LoVo (cell line): ENCODE results near the gene FOXD2.
A peak's percentile ranks its signal among the peaks of the same experiment; 100 is the strongest.

ENCODE experiments used
- DNase-seq: peaks from one replicate; pipeline ENCODE4 v3.0.0-alpha.2; 2016; ENCODE audit warnings: low spot score

FOXD2 gene

GRCh38 chr1:47417170-47418044, 20.4 kb upstream of the FOXD2 start:
- DNase-seq, result no peak

DNA sequence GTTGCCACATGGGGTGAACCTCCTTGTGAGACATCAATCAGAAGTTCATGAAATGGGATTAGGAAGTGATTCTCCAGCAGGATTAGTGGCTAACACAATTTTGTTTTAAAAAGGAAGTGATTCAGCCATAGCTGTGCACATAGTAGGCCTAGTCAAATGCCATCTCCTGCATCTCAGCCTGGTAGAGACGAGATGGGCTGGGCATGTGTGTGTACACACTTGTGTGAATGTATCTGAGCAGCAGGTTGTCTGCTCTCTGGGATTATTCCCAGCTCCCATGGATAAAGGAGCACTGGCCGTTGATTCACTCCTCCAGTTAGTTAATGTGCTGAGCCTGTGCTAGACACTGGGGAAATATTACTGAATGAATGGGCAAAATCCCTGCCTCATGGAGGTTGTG, 19.7 kb upstream of the FOXD2 start:
- DNase-seq, result no peak

GRCh38 chr1:47418681-47419325, 19.0 kb upstream of the FOXD2 start:
- no peak for DNase-seq

GRCh38 chr1:47420547-47420946, 17.3 kb upstream of the FOXD2 start:
- DNase-seq, result no peak

- DNase-seq, result no peak
These were observed 14.0 kb upstream of the FOXD2 start for GRCh38 chr1:47423872-47424271.

- peak; percentile 31 for DNase-seq
These were observed 13.4 kb upstream of the FOXD2 start for GRCh38 chr1:47424336-47424982.

DNA sequence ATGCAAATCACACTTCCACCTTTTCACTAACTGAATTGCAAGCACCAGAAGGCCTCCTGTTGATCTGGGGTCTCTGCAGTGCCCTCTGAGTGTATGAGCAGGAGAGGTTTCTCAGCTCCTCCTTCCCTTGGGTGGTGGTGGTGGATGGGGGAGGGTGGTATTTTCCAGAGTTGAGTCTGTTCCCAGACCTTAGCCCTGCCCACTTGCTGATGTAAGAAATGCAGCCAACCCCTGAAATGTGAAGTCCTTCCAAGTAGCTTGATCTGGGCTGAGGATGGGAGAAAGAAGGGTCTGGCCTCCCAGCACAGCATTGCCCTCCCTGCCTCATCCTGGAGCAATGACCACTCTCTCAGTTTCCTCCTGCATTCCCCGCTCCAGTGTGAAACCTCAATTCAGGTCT, 6.3 kb upstream of the FOXD2 start:
- DNase-seq, result no peak

DNA sequence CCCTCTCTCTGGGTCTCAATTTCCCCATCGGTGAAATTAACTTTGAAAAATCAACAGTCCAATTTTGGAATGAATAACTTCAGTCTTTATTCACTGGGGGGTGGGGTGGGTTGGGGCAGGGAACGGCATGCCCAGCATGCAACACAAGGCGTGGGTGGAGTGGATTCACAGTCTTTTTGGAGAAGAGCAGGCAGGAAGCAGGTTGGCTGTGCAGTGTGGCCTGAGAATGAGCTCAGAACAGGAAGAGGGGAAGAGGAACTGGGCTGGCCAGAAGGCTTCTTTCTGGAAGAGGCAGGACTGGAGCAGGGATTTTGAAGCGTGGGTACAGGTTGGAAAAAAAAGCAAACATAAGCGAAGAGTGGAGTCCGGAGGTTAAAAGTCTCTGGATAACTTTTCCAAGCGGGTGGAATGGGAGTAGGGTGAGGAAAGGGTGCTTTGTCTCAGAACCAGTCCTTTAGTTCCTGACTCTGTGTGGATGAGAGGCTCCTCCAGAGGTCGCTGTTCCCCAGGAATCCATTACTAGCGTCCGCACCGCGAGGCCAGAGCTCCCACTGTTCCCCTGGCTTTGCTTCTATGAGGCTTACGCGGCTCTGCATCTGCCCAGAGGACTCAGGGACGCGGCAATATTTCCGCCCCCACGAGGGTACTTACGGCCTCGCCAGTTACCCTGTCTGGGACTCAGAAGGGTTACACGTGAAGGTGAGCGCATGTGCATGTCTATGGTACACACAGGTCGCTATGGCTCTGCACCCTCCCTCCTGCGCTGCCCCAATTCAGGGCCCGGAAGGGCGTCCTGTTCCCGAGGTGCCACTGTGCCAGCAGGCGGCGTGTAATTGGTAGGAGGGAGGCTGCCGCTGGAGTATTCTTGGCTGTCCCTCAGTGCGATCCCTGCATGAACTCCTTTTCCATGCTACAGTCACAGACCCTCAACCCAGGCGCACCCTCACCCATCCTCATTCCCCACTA, 5.5 kb upstream of the FOXD2 start:
- DNase-seq, result no peak

GRCh38 chr1:47433037-47433421, 4.8 kb upstream of the FOXD2 start:
- DNase-seq, result no peak

- no peak for DNase-seq
These were observed 4.3 kb upstream of the FOXD2 start for GRCh38 chr1:47433477-47434050.

DNA sequence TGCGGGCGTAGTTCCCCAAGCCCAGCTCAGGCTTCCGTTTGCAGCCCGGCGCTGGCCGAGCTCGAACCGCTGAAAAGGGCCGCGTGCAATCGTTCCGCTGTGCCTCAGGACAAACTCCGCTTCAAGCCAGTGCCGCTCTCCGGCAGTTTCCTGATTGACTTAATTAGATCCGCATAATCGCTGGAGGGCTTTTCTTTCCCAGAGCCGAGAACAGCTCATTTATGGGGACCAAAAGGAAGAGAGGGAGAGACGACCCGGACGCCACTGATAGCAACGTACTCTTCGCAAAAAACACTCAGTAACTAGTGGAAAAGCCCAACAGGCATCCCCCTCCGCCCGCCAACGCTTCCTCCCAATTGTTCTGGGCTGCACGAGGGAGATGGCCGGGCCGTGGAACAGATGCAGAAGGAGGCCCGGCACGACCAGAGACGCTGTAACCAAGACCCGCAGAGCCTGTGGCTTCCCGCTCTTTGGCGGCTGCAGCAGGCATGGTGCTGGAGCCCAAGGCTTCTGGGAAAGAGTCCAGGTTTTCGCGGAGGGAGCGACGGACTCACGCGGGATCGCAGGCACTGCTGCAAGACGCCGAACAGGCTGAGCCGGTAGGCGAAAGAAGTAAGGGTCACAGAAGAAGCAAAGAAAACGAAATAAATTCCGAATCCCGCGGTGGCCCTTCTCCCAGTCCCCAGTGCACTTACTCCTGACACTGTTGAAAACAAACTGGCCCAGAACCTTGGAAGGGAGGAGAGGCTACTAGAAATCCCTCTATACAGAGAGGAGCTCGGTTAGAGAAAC, 3.6 kb upstream of the FOXD2 start:
- no peak for DNase-seq

- no peak for DNase-seq
These were observed 2.1 kb upstream of the FOXD2 start for GRCh38 chr1:47435506-47436303.

- peak; percentile 82 for DNase-seq
These were observed 1.4 kb upstream of the FOXD2 start for GRCh38 chr1:47436304-47436978.

GRCh38 chr1:47436979-47437446, 831 bp upstream of the FOXD2 start:
- peak; percentile 28 for DNase-seq

GRCh38 chr1:47438165-47439016, 547 bp downstream of the FOXD2 start:
- DNase-seq, result no peak

DNA sequence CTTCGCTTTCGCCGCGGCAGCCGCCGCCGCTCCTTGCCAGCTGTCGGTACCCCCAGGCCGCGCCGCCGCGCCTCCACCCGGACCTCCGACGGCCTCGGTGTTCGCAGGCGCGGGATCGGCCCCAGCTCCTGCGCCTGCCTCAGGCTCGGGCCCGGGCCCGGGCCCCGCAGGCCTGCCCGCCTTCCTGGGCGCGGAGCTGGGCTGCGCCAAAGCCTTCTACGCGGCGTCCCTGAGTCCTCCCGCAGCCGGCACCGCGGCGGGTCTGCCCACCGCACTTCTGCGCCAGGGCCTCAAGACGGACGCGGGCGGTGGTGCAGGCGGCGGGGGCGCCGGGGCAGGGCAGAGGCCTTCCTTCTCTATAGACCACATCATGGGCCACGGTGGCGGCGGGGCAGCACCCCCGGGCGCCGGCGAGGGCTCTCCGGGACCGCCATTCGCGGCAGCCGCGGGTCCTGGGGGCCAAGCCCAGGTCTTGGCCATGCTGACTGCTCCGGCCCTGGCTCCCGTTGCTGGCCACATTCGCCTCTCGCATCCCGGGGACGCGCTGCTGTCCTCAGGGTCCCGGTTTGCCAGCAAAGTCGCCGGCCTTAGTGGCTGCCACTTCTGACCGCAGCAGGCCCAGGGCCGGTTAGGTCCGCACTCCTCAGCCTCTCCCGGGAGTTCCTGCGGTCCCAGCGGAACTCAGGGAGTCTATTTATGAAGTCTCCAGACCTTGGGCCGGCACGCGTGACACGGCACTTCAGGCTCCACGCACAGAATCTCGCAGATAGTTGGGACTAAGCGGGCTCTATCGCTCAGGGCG, 1.4 kb downstream of the FOXD2 start:
- no peak for DNase-seq
